IMR-90 (cell line): ENCODE data around the gene UTF1. TPM values are rescaled to one million over a fixed set of nuclear protein-coding genes. Genes with fewer than 3 reads are reported as not detected.

ENCODE experiments used
- ATAC-seq: fragments of 200-7000 bp; cut with Tn5 transposase; 2 replicates; pipeline ENCODE4 v1.9.1; 2020; ENCODE audit warnings: low read depth, mild to moderate bottlenecking, moderate library complexity
- BruUV-seq: library from RNA; stranded (reverse); fragments of 400-500 nt; replicated peaks from 2 replicates; lab custom pipeline; 2021; lab: Mats Ljungman, UMichigan
- CTCF ChIA-PET: fragments of 300-600 bp; formaldehyde crosslinking; extraction: SDS; loops from one replicate; lab custom pipeline; 2021; ENCODE audit warnings: antibody characterized with exemption; lab: Yijun Ruan, JAX
- POLR2A ChIA-PET: fragments of 300-600 bp; sonication (Branson Sonifier 250); formaldehyde crosslinking; loops from one replicate; lab custom pipeline; 2022; ENCODE audit warnings: antibody characterized with exemption; ENCODE audit not compliant: unreplicated experiment; lab: Charles Lee
- DNase-seq: peaks from one replicate; pipeline ENCODE4 v3.0.0; 2013
- H2AFZ ChIP-seq: replicated peaks from 2 replicates; pipeline ENCODE3; 2013; ENCODE audit warnings: low read length, mild to moderate bottlenecking; ENCODE audit not compliant: poor library complexity
- H2AK5ac ChIP-seq: 2 replicates; pipeline ENCODE4 v1.6.1; 2013; ENCODE audit warnings: low read depth, low read length, inconsistent platforms
- H2AK9ac ChIP-seq: replicated peaks from 2 replicates; pipeline ENCODE3; 2013; ENCODE audit warnings: mild to moderate bottlenecking, low read depth, low read length, moderate library complexity; ENCODE audit not compliant: poor library complexity
- H2BK120ac ChIP-seq: 2 replicates; pipeline ENCODE4 v1.6.1; 2013; ENCODE audit warnings: low read depth, low read length, inconsistent platforms
- H2BK15ac ChIP-seq: 3 replicates; pipeline ENCODE4 v1.6.1; 2013; ENCODE audit warnings: low read depth, low read length, inconsistent platforms
- H2BK20ac ChIP-seq: 2 replicates; pipeline ENCODE4 v1.6.1; 2013; ENCODE audit warnings: low read depth, mild to moderate bottlenecking, inconsistent platforms, low read length, moderate library complexity
- H2BK5ac ChIP-seq: 2 replicates; pipeline ENCODE4 v1.6.1; 2013; ENCODE audit warnings: mild to moderate bottlenecking, low read depth, low read length, inconsistent platforms; ENCODE audit not compliant: poor library complexity, severe bottlenecking
- H3K14ac ChIP-seq: replicated peaks from 2 replicates; pipeline ENCODE4 v1.6.1; 2013; ENCODE audit warnings: low read depth, low read length, inconsistent platforms
- H3K18ac ChIP-seq: 2 replicates; pipeline ENCODE4 v1.6.1; 2013; ENCODE audit warnings: low read depth, low read length, control low read depth
- H3K23ac ChIP-seq: 2 replicates; pipeline ENCODE4 v1.6.1; 2013; ENCODE audit warnings: low read depth, low read length, inconsistent platforms
- H3K27ac ChIP-seq: 2 replicates; pipeline ENCODE4 v1.5.1; 2013; ENCODE audit warnings: mild to moderate bottlenecking, control low read depth, low read length; ENCODE audit not compliant: insufficient read depth
- H3K27me3 ChIP-seq: 2 replicates; pipeline ENCODE4 v1.6.1; 2013; ENCODE audit warnings: low read length; ENCODE audit not compliant: control insufficient read depth, insufficient read depth
- H3K36me3 ChIP-seq: 2 replicates; pipeline ENCODE4 v1.6.1; 2013; ENCODE audit warnings: low read length, mixed read lengths; ENCODE audit not compliant: control insufficient read depth, insufficient read depth
- H3K4ac ChIP-seq: 2 replicates; pipeline ENCODE4 v1.6.1; 2013; ENCODE audit warnings: low read depth, low read length, inconsistent platforms
- H3K4me1 ChIP-seq: 2 replicates; pipeline ENCODE4 v1.6.1; 2013; ENCODE audit warnings: low read length, mixed read lengths; ENCODE audit not compliant: control insufficient read depth, insufficient read depth
- H3K4me2 ChIP-seq: 2 replicates; pipeline ENCODE4 v1.6.1; 2013; ENCODE audit warnings: low read depth, mild to moderate bottlenecking, control low read depth, low read length, moderate library complexity
- H3K4me3 ChIP-seq: 2 replicates; pipeline ENCODE4 v1.5.1; 2013; ENCODE audit warnings: low read depth, mild to moderate bottlenecking, control low read depth, low read length, moderate library complexity; ENCODE audit not compliant: insufficient read depth
- H3K56ac ChIP-seq: 2 replicates; pipeline ENCODE4 v1.6.1; 2013; ENCODE audit warnings: low read length, inconsistent platforms; ENCODE audit not compliant: insufficient read depth; ENCODE audit errors: extremely low read depth
- H3K79me1 ChIP-seq, 2 experiments: 2 replicates each; pipeline ENCODE4 v1.6.1; 2013; ENCODE audit warnings: low read length in 2 of 2, inconsistent platforms in 1 of 2, low read depth in 1 of 2
- H3K9ac ChIP-seq: 2 replicates; pipeline ENCODE4 v1.6.1; 2013; ENCODE audit warnings: low read depth, low read length, control low read depth
- H3K9me1 ChIP-seq: 2 replicates; pipeline ENCODE4 v1.6.1; 2013; ENCODE audit warnings: low read length, inconsistent platforms; ENCODE audit not compliant: insufficient read depth
- H3K9me3 ChIP-seq: 2 replicates; pipeline ENCODE4 v1.6.1; 2013; ENCODE audit warnings: low read length; ENCODE audit not compliant: control insufficient read depth, insufficient read depth
- H4K20me1 ChIP-seq: 2 replicates; pipeline ENCODE4 v1.6.1; 2013; ENCODE audit warnings: low read length, inconsistent platforms; ENCODE audit not compliant: insufficient read depth
- H4K5ac ChIP-seq: 2 replicates; pipeline ENCODE4 v1.6.1; 2013; ENCODE audit warnings: mild to moderate bottlenecking, low read depth, low read length, control low read depth
- H4K8ac ChIP-seq, 2 experiments: 2 replicates each; pipeline ENCODE4 v1.6.1; 2013; ENCODE audit warnings: low read depth in 2 of 2, low read length in 2 of 2, control low read depth in 1 of 2, inconsistent platforms in 1 of 2
- H4K91ac ChIP-seq: 2 replicates; pipeline ENCODE4 v1.6.1; 2013; ENCODE audit warnings: low read depth, low read length, inconsistent platforms; ENCODE audit not compliant: insufficient read depth
- BHLHE40 ChIP-seq: fragments of 150-350 bp; IDR thresholded peaks from 2 replicates; pipeline ENCODE4 v1.6.1; 2016; ENCODE audit warnings: mild to moderate bottlenecking, low read depth, low read length
- CEBPB ChIP-seq: IDR thresholded peaks from 2 replicates; pipeline ENCODE4 v1.6.1; 2012; ENCODE audit warnings: low read depth, low read length, improper control_type of control experiment
- CHD1 ChIP-seq: IDR thresholded peaks from 2 replicates; pipeline ENCODE4 v1.6.1; 2012; ENCODE audit warnings: low read depth, low read length, improper control_type of control experiment
- CTCF ChIP-seq: conservative IDR thresholded peaks from 2 replicates; pipeline ENCODE4 v1.5.1; 2012; ENCODE audit warnings: mild to moderate bottlenecking, low read depth, low read length, improper control_type of control experiment
- FOS ChIP-seq: fragments of 150-350 bp; IDR thresholded peaks from 2 replicates; pipeline ENCODE4 v1.6.1; 2016; ENCODE audit warnings: low read depth, low read length
- MAFK ChIP-seq: IDR thresholded peaks from 2 replicates; pipeline ENCODE4 v1.6.1; 2012; ENCODE audit warnings: low read depth, low read length, improper control_type of control experiment
- MAZ ChIP-seq: IDR thresholded peaks from 2 replicates; pipeline ENCODE4 v1.6.1; 2012; ENCODE audit warnings: low read depth, mild to moderate bottlenecking, low read length, improper control_type of control experiment, moderate library complexity, borderline replicate concordance
- MXI1 ChIP-seq: IDR thresholded peaks from 2 replicates; pipeline ENCODE4 v1.6.1; 2012; ENCODE audit warnings: low read depth, mild to moderate bottlenecking, low read length, moderate library complexity, borderline replicate concordance
- NFE2L2 ChIP-seq: fragments of 150-350 bp; IDR thresholded peaks from 2 replicates; pipeline ENCODE4 v1.6.1; 2016; ENCODE audit warnings: low read depth, mild to moderate bottlenecking, low read length
- POLR2A ChIP-seq: IDR thresholded peaks from 2 replicates; pipeline ENCODE4 v1.6.1; 2012; ENCODE audit warnings: mild to moderate bottlenecking, low read depth, low read length
- RAD21 ChIP-seq: IDR thresholded peaks from 2 replicates; pipeline ENCODE4 v1.6.1; 2012; ENCODE audit warnings: low read length, improper control_type of control experiment
- RCOR1 ChIP-seq: IDR thresholded peaks from 2 replicates; pipeline ENCODE4 v1.6.1; 2012; ENCODE audit warnings: mild to moderate bottlenecking, low read length, improper control_type of control experiment; ENCODE audit not compliant: insufficient replicate concordance
- RFX5 ChIP-seq: IDR thresholded peaks from 2 replicates; pipeline ENCODE4 v1.8.0; 2012; ENCODE audit warnings: low read depth, mild to moderate bottlenecking, low read length, moderate library complexity
- SMC3 ChIP-seq: fragments of 150-350 bp; IDR thresholded peaks from 2 replicates; pipeline ENCODE4 v1.6.1; 2016; ENCODE audit warnings: low read depth, mild to moderate bottlenecking, antibody characterized with exemption, low read length, moderate library complexity
- WGBS, 2 experiments: methylation state at CpG; one replicate each; pipeline versions ENCODE4 v1.1.5 to v1.1.7; 2013; ENCODE audit warnings: missing lambda C conversion rate in 2 of 2; ENCODE audit not compliant: insufficient read length in 1 of 2; ENCODE audit errors: extremely low coverage in 2 of 2; 5-methylcytosine and 5-hydroxymethylcytosine counted together
- dilution Hi-C: fragments of 300-500 bp; cut with HindIII; formaldehyde crosslinking; loops from one replicate; pipeline ENCODE4 v1.14.3; 2018; ENCODE audit warnings: low sequenced_read_pairs; ENCODE audit not compliant: unreplicated experiment
- in situ Hi-C: fragments of 300-500 bp; cut with MboI; formaldehyde crosslinking; loops from 3 replicates; pipeline ENCODE4 v1.14.3; 2019; ENCODE audit warnings: low sequenced_read_pairs, inconsistent platforms, mixed read lengths
- intact Hi-C: fragments of 100-400 bp; cut with micrococcal nuclease; formaldehyde crosslinking; loops from 2 replicates; pipeline ENCODE4 v1.10.0; 2022
- polyA plus RNA-seq, 3 experiments: library from polyadenylated mRNA; depleted of rRNA; stranded (reverse); fragments of >200 nt; gene quantifications; 2 replicates each; pipeline ENCODE4 v1.2.3, GENCODE V29; 2012; ENCODE audit warnings: low replicate concordance in 1 of 3
- total RNA-seq: library from RNA; depleted of rRNA; stranded (reverse); fragments of >200 nt; gene quantifications from 2 replicates; pipeline ENCODE4 v1.2.3, GENCODE V29; 2012
- TF ChIP-seq, protein P1 (sequence below): fragments of 150-350 bp; IDR thresholded peaks from 2 replicates; pipeline ENCODE4 v1.6.1; 2017; ENCODE audit warnings: mild to moderate bottlenecking, antibody characterized with exemption, low read length, low read depth
- TF ChIP-seq, protein P2 (sequence below): fragments of 150-350 bp; IDR thresholded peaks from 2 replicates; pipeline ENCODE4 v1.6.1; 2016; ENCODE audit warnings: low read depth, mild to moderate bottlenecking, low read length, moderate library complexity, borderline replicate concordance

The UTF1 gene
- total and polyA plus RNA-seq, 2 of the 4 experiments (the other 2 are of a cell fraction) = not detected

GRCh38 chr10:133199992-133200611, 29.9 kb upstream of the UTF1 start:
- BruUV-seq = no TSS peak
- CTCF ChIA-PET = no interaction called here
- WGBS, 2 experiments = 45% methylated on average over 17 of the region's 38 CpGs; no CpG with 5 or more reads in 1 of the 2 experiments

More at GRCh38 chr10:133199992-133200611, 29.9 kb upstream of the UTF1 start:
- no peak; the same call in 1 of the 2 replicates for ATAC-seq
- POLR2A ChIA-PET = no interaction called here
- no peaks in the 10 kb centered on the region for H3K36me3 ChIP-seq
- H4K5ac ChIP-seq = no peak overlapping the region
- no peaks in the 10 kb centered on the region for H3K9me3 ChIP-seq
- no peak overlapping the region for H3K18ac ChIP-seq
- H3K23ac ChIP-seq = no peak overlapping the region
- intact Hi-C loops = no loop called here
- H4K8ac ChIP-seq = no peak overlapping the region
- H3K9me1 ChIP-seq = no peaks in the 10 kb centered on the region
- no peak overlapping the region for H3K4me2 ChIP-seq
- no peak overlapping the region for H3K9ac ChIP-seq
- H3K4me1 ChIP-seq = no peaks in the 10 kb centered on the region
- H2BK15ac ChIP-seq = no peak overlapping the region
- H2BK20ac ChIP-seq = no peak overlapping the region
- no peak overlapping the region for H4K91ac ChIP-seq
- no peak overlapping the region for H3K4me3 ChIP-seq
- DNase-seq = no peak
- H3K4ac ChIP-seq = no peak overlapping the region
- no peak overlapping the region for H2AFZ ChIP-seq
- TF ChIP-seq MAFK (no peak), SMC3 (no peak), CTCF (no peak), CHD1 (no peak), MXI1 (no peak), RAD21 (no peak), POLR2A (no peak), FOS (no peak), RFX5 (no peak), CEBPB (no peak), MAZ (no peak), RCOR1 (no peak), NFE2L2 (no peak), BHLHE40 (no peak)
- TF ChIP-seq, protein P1, sequence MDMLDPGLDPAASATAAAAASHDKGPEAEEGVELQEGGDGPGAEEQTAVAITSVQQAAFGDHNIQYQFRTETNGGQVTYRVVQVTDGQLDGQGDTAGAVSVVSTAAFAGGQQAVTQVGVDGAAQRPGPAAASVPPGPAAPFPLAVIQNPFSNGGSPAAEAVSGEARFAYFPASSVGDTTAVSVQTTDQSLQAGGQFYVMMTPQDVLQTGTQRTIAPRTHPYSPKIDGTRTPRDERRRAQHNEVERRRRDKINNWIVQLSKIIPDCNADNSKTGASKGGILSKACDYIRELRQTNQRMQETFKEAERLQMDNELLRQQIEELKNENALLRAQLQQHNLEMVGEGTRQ = no peak
- TF ChIP-seq, protein P2, sequence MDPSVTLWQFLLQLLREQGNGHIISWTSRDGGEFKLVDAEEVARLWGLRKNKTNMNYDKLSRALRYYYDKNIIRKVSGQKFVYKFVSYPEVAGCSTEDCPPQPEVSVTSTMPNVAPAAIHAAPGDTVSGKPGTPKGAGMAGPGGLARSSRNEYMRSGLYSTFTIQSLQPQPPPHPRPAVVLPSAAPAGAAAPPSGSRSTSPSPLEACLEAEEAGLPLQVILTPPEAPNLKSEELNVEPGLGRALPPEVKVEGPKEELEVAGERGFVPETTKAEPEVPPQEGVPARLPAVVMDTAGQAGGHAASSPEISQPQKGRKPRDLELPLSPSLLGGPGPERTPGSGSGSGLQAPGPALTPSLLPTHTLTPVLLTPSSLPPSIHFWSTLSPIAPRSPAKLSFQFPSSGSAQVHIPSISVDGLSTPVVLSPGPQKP = no peak
- H3K27ac ChIP-seq = no peak overlapping the region
- H4K20me1 ChIP-seq = no peaks in the 10 kb centered on the region
- H3K14ac ChIP-seq = no peak overlapping the region
- no peak overlapping the region for H2BK120ac ChIP-seq
- no peak overlapping the region for H2AK9ac ChIP-seq
- H3K56ac ChIP-seq = no peak overlapping the region
- in situ Hi-C loops = no loop called here
- no peaks in the 10 kb centered on the region for H3K27me3 ChIP-seq
- no peak overlapping the region for H2BK5ac ChIP-seq
- H2AK5ac ChIP-seq = no peak overlapping the region
- dilution Hi-C loops = no loop called here
- H3K79me1 ChIP-seq = no peaks in the 10 kb centered on the region
